Measurements from ENCODE around the gene ADAMTSL4. TPM values are rescaled to one million over a fixed set of nuclear protein-coding genes. Genes with fewer than 3 reads are reported as not detected.
"Not testable (repeated sequence)": the region's sequence is repeated elsewhere in the genome, so short reads cannot be mapped to it uniquely, and the experiment has no call there.

Gene ADAMTSL4
- total RNA-seq, 1 experiment from 2014 or later, result not detected

- no peak for DNase-seq (ENCODE audit: low spot score)
Observed at GRCh38 chr1:150566589-150567340, 17.6 kb downstream of the ADAMTSL4 start.

- no peak for DNase-seq (ENCODE audit: low spot score)
Observed at GRCh38 chr1:150567341-150567716, 18.1 kb downstream of the ADAMTSL4 start.

- peak; percentile 81 for DNase-seq (ENCODE audit: low spot score)
Observed at GRCh38 chr1:150567717-150568593, 18.7 kb downstream of the ADAMTSL4 start.

GRCh38 chr1:150568594-150568966 lies 19.4 kb downstream of the ADAMTSL4 start:
- no peak for DNase-seq (ENCODE audit: low spot score)

GRCh38 chr1:150572918-150573647 lies 23.9 kb downstream of the ADAMTSL4 start:
- DNase-seq (ENCODE audit: low spot score), result peak; percentile 26

GRCh38 chr1:150573648-150574071 lies 24.5 kb downstream of the ADAMTSL4 start:
- DNase-seq (ENCODE audit: low spot score), result not testable (repeated sequence)

- DNase-seq (ENCODE audit: low spot score), result peak; percentile 14
Observed at GRCh38 chr1:150574260-150575071, 25.3 kb downstream of the ADAMTSL4 start.

- no peak for DNase-seq (ENCODE audit: low spot score)
Observed at GRCh38 chr1:150575072-150575489, 25.9 kb downstream of the ADAMTSL4 start.

GRCh38 chr1:150575518-150576366 lies 26.5 kb downstream of the ADAMTSL4 start:
- DNase-seq (ENCODE audit: low spot score), result peak; percentile 33

- DNase-seq (ENCODE audit: low spot score), result peak; percentile 28
Observed at GRCh38 chr1:150576367-150576711, 27.1 kb downstream of the ADAMTSL4 start.

- peak; percentile 52 for DNase-seq (ENCODE audit: low spot score)
Observed at GRCh38 chr1:150576794-150577556, 27.8 kb downstream of the ADAMTSL4 start.

- peak; percentile 53 for DNase-seq (ENCODE audit: low spot score)
Observed at GRCh38 chr1:150577557-150578271, 28.5 kb downstream of the ADAMTSL4 start.

- peak; percentile 65 for DNase-seq (ENCODE audit: low spot score)
Observed at GRCh38 chr1:150578272-150579109, 29.3 kb downstream of the ADAMTSL4 start.

- DNase-seq (ENCODE audit: low spot score), result peak; percentile 94
Observed at GRCh38 chr1:150579110-150579944, 30.1 kb downstream of the ADAMTSL4 start, which contains the start of gene MCL1. Gene MCL1 (minus strand): TSS chr1:150579610. CDS start chr1:150579530, 80 bp downstream.

GRCh38 chr1:150579945-150580642 lies 30.9 kb downstream of the ADAMTSL4 start:
- DNase-seq (ENCODE audit: low spot score), result no peak

GRCh38 chr1:150580966-150581365 lies 31.8 kb downstream of the ADAMTSL4 start:
- DNase-seq (ENCODE audit: low spot score), result not testable (repeated sequence)

Data from HT-29 (cell line).